ENCODE measurements around the gene PARK7. TPM values are rescaled to one million over a fixed set of nuclear protein-coding genes. Genes with fewer than 3 reads are reported as not detected.
"Not testable (repeated sequence)": the region's sequence is repeated elsewhere in the genome, so short reads cannot be mapped to it uniquely, and the experiment has no call there.

The PARK7 gene
- total RNA-seq, 1 donor from 2014 or later: 429 TPM

- Mint-ChIP-seq H3K27ac (peak overlapping the region; percentile 95), H3K4me3 (peak overlapping the region; percentile 89), H3K36me3 (ENCODE audit: low read depth) (peaks cover 3% of the 10 kb centered on the region), H3K4me1 (ENCODE audit: low read depth) (peaks cover 41% of the 10 kb centered on the region), H3K27me3 (ENCODE audit: insufficient read depth) (peaks cover 2% of the 10 kb centered on the region), H3K9me3 (no peaks in the 10 kb centered on the region)
- intact Hi-C loops (cut with micrococcal nuclease): no loop called here
- DNase-seq (ENCODE audit: low spot score): no peak
Measured at GRCh38 chr1:7954683-7955082, 6.8 kb upstream of the PARK7 start.

DNA sequence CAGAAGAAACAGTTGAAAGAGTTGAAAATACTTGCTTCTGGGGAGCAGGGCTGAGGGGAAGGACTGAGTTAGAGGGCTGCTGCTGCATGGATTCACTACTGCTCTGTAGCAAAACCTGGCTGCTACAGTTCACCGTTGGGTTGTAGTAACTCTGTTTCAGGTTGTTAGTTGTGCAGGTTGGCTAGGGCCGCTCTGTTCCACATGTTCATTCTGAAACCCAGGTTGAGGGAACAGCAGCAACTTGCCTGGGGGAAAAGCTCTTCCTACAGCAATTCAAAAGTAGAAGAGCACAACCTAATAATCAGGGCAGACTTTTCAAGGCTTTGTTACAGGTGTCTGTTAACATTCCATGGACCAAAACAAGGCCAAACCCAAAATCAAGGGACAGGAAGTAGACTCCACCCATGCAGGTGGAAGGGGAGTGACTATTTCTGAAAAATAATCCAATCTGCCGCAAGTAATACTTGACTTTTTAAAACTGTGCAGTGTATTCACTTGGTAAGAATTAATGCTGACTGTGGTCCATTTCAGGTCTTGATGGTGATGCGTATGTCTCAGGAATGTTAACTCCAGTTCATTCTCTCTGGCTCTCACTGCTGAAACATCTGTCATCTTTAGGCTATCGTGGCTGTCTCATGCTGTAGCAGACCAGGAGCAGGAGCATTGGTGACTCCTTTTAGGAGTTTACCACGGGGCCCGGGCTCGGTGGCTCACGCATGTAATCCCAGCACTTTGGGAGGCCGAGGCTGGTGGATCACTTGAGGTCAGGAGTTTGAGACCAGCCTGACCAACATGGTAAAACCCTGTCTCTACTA lies 5.1 kb upstream of the PARK7 start:
- Mint-ChIP-seq H3K4me1 (ENCODE audit: low read depth) (peaks cover 39% of the 10 kb centered on the region), H3K27ac (peak overlapping the region; percentile 3), H3K36me3 (ENCODE audit: low read depth) (peaks cover 4% of the 10 kb centered on the region), H3K4me3 (peak overlapping the region; percentile 15), H3K27me3 (ENCODE audit: insufficient read depth) (peaks cover 4% of the 10 kb centered on the region), H3K9me3 (no peaks in the 10 kb centered on the region)
- intact Hi-C loops (cut with micrococcal nuclease): no loop called here
- no peak for DNase-seq (ENCODE audit: low spot score)

DNA sequence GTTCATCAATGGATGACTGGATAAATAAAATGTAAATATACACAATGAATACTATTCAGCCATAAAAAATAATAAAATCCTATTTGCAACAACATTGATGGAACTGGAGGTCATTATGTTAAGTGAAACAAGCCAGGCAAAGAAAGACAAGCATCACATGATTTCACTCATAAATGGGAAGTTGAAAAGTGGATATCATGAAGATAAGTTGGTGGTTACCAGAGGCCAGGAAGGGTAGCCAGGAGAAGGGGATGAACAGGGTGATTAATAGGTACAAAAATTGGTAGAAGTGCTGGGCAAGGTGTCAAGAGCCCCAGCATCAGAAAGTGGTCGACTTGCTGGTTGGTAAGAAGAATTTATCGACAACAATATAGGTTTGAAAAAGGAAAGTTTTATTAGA lies 1.3 kb upstream of the PARK7 start:
- peaks cover 28% of the 10 kb centered on the region for H3K36me3 Mint-ChIP-seq (ENCODE audit: low read depth)
- H3K4me1 Mint-ChIP-seq (ENCODE audit: low read depth): peaks cover 63% of the 10 kb centered on the region
- DNase-seq (ENCODE audit: low spot score): no peak
- H3K9me3 Mint-ChIP-seq: no peaks in the 10 kb centered on the region
- peak overlapping the region; percentile 80 for H3K27ac Mint-ChIP-seq
- intact Hi-C loops (cut with micrococcal nuclease): loop anchor here (2.0 to 5.0 kb wide), 2 partner anchors 57 to 857 kb away; partner anchors contain the start of gene RERE
- peaks cover 2% of the 10 kb centered on the region for H3K27me3 Mint-ChIP-seq (ENCODE audit: insufficient read depth)
- peak overlapping the region; percentile 97 for H3K4me3 Mint-ChIP-seq

GRCh38 chr1:7960867-7961215 lies 670 bp upstream of the PARK7 start:
- Mint-ChIP-seq H3K9me3 (no peaks in the 10 kb centered on the region), H3K4me1 (ENCODE audit: low read depth) (peaks cover 61% of the 10 kb centered on the region)
- intact Hi-C loops (cut with micrococcal nuclease): loop anchor here (1.0 to 5.0 kb wide), 6 partner anchors 10 to 856 kb away; partner anchors contain the start of genes RERE and TNFRSF9

DNA sequence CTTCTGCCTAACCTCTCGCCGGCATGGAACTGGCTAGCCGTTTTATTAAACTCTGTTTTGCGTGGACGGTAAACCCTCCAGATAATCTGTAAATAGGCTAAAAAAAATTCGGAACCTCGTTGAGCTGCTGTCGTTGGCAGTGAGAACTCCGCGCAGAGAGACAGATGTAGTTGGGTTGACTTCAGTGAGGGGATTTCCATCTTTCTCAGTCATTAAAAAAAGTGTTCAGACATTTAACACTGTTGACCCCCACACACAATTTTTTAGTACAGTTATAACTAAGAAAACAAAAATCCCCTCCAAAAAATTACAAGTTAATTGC lies 464 bp downstream of the PARK7 start:
- peaks cover 40% of the 10 kb centered on the region for H3K36me3 Mint-ChIP-seq (ENCODE audit: low read depth)
- no peak for DNase-seq (ENCODE audit: low spot score)
- H3K27ac Mint-ChIP-seq: peak overlapping the region; percentile 98
- H3K4me3 Mint-ChIP-seq: peak overlapping the region; percentile 97
- H3K27me3 Mint-ChIP-seq (ENCODE audit: insufficient read depth): peaks cover 2% of the 10 kb centered on the region
- H3K4me1 Mint-ChIP-seq (ENCODE audit: low read depth): peaks cover 62% of the 10 kb centered on the region
- intact Hi-C loops (cut with micrococcal nuclease): loop anchor here (5.0 kb wide), 1 partner anchor 855 kb away; the partner anchor contains the start of gene RERE
- no peaks in the 10 kb centered on the region for H3K9me3 Mint-ChIP-seq

More at GRCh38 chr1:7960867-7961215, 670 bp upstream of the PARK7 start:
- H3K4me3 Mint-ChIP-seq: peak overlapping the region; percentile 97
- H3K27me3 Mint-ChIP-seq (ENCODE audit: insufficient read depth): peaks cover 2% of the 10 kb centered on the region
- peak overlapping the region; percentile 98 for H3K27ac Mint-ChIP-seq
- peaks cover 33% of the 10 kb centered on the region for H3K36me3 Mint-ChIP-seq (ENCODE audit: low read depth)
- no peak for DNase-seq (ENCODE audit: low spot score)

DNA sequence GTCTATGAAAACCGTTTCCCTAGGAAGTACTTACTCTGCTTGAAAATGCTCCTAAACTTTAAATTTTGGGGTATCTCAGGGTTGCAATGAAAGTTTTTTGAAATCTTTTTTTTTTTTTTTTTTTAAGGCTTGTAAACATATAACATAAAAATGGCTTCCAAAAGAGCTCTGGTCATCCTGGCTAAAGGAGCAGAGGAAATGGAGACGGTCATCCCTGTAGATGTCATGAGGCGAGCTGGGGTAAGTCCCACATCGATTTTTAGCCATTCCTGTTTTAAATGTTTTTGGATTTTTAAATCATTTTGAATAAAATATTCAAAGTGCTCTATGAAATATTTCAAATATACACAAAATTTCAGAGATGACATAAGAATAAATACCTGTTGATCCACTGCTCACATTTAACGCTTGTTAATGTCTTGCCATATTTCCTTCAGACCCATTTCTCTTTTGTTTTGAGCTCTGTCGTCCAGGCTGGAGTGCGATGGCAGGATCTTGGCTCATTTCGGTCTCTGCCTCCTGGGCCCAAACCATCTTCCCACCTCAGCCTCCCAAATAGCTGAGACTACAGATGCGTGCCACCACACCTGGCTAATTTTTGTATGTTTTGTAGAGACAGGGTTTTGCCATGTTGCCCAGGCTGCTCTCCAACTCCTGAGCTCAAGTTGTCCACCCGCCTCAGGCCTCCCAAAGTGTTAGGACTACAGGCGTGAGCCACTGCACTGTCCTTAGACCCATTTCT lies 1.3 kb downstream of the PARK7 start:
- Mint-ChIP-seq H3K27ac (peak overlapping the region; percentile 98), H3K9me3 (no peaks in the 10 kb centered on the region), H3K4me3 (peak overlapping the region; percentile 97), H3K4me1 (ENCODE audit: low read depth) (peaks cover 65% of the 10 kb centered on the region), H3K27me3 (ENCODE audit: insufficient read depth) (peaks cover 2% of the 10 kb centered on the region), H3K36me3 (ENCODE audit: low read depth) (peaks cover 40% of the 10 kb centered on the region)
- intact Hi-C loops (cut with micrococcal nuclease): loop anchor here (5.0 kb wide), 1 partner anchor 854 kb away; the partner anchor contains the start of gene RERE
- DNase-seq (ENCODE audit: low spot score): no peak

GRCh38 chr1:7963378-7963730 lies 1.8 kb downstream of the PARK7 start:
- H3K27ac Mint-ChIP-seq: peak overlapping the region; percentile 58
- peaks cover 65% of the 10 kb centered on the region for H3K4me1 Mint-ChIP-seq (ENCODE audit: low read depth)
- H3K4me3 Mint-ChIP-seq: peak overlapping the region; percentile 97
- not testable (repeated sequence) for H3K9me3 Mint-ChIP-seq; DNase-seq (ENCODE audit: low spot score); H3K27me3 Mint-ChIP-seq (ENCODE audit: insufficient read depth)
- peaks cover 40% of the 10 kb centered on the region for H3K36me3 Mint-ChIP-seq (ENCODE audit: low read depth)
- intact Hi-C loops (cut with micrococcal nuclease): loop anchor here (5.0 kb wide), 1 partner anchor 854 kb away; the partner anchor contains the start of gene RERE

DNA sequence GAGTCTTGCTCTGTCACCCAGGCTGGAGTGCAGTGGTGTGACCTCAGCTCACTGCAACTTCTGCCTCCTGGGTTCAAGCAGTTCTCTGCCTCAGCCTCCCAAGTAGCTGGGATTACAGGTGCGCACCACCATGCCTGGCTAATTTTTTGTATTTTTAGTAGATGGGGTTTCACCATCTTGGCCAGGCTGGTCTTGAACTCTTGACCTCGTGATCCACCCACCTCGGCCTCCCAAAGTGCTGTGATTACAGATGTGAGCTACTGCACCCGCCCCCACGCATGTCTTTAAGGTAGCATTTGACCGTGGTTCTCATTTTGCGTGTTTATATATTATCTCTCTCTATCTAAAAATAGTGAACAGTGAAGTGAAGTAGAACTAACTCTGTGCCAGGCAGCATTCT lies 2.3 kb downstream of the PARK7 start:
- not testable (repeated sequence) for H3K9me3 Mint-ChIP-seq; H3K27me3 Mint-ChIP-seq (ENCODE audit: insufficient read depth); DNase-seq (ENCODE audit: low spot score)
- intact Hi-C loops (cut with micrococcal nuclease): loop anchor here (5.0 kb wide), 1 partner anchor 853 kb away; the partner anchor contains the start of gene RERE
- Mint-ChIP-seq H3K36me3 (ENCODE audit: low read depth) (peaks cover 42% of the 10 kb centered on the region), H3K27ac (peak overlapping the region; percentile 61), H3K4me3 (peak overlapping the region; percentile 97), H3K4me1 (ENCODE audit: low read depth) (peaks cover 65% of the 10 kb centered on the region)

DNA sequence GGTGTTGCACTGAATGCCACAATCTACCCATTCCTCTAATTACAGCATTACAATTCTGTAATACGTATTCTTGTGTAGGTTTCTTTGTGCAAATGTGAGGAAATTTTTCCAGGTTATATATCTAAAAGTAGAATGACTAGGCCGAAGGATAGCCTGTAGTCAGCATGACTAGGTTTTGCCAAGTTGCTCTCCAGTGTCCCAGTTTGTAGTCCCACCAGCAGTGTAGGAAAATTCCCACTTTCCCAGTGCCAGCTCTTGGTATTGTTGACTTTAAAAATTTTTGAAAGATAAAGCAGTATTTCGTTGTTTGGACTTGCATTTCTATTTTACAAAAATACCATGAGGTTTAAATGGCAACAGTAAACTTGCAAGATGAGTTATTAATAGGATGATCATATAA lies 3.0 kb downstream of the PARK7 start:
- intact Hi-C loops (cut with micrococcal nuclease): loop anchor here (5.0 kb wide), 1 partner anchor 853 kb away; the partner anchor contains the start of gene RERE
- no peak for DNase-seq (ENCODE audit: low spot score)
- H3K36me3 Mint-ChIP-seq (ENCODE audit: low read depth): peaks cover 47% of the 10 kb centered on the region
- peak overlapping the region; percentile 97 for H3K4me3 Mint-ChIP-seq
- H3K9me3 Mint-ChIP-seq: no peaks in the 10 kb centered on the region
- H3K4me1 Mint-ChIP-seq (ENCODE audit: low read depth): peaks cover 59% of the 10 kb centered on the region
- H3K27me3 Mint-ChIP-seq (ENCODE audit: insufficient read depth): peaks cover 2% of the 10 kb centered on the region
- H3K27ac Mint-ChIP-seq: no peak overlapping the region

DNA sequence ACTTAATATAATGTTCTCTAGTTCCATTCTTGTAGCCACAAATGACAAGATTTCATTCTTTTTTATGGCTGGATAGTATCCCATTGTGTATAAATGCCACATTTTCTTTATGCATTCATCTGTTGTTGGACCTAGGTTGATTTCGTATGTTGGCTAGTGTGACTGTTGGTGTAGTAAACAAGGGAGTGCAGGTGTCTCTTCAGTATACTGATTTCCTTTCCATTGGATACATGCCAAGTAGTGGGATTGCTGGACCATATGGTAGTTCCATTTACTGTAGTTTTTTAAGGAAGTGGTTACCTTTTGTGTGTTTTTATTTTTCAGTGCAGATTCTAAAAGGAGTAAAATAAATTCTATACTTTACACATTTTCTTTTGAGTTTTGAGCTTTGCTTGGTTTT lies 5.7 kb downstream of the PARK7 start:
- peaks cover 63% of the 10 kb centered on the region for H3K36me3 Mint-ChIP-seq (ENCODE audit: low read depth)
- H3K4me3 Mint-ChIP-seq: peak overlapping the region; percentile 13
- no peaks in the 10 kb centered on the region for H3K27me3 Mint-ChIP-seq (ENCODE audit: insufficient read depth)
- no peak for DNase-seq (ENCODE audit: low spot score)
- intact Hi-C loops (cut with micrococcal nuclease): no loop called here
- H3K4me1 Mint-ChIP-seq (ENCODE audit: low read depth): peaks cover 49% of the 10 kb centered on the region
- no peaks in the 10 kb centered on the region for H3K9me3 Mint-ChIP-seq
- no peak overlapping the region for H3K27ac Mint-ChIP-seq

DNA sequence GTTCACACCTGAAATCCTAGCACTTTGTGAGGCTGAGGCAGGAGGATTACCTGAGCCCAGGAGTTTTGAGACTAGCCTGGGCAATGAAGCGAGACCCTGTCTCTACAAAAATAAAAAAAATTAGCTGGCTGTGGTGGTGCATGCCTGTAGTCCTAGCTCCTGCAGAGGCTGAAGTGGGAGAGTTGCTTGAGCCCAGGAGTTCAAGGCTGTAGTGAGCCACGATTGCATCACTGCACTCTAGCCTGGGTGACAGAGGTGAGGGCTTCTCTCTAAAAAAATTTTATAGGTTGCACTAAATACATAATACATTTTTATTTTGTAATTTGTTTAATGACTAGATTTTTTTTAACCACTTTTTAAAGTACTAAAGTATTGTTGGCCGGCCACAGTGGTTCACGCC lies 6.1 kb downstream of the PARK7 start:
- no peak for DNase-seq (ENCODE audit: low spot score)
- H3K27me3 Mint-ChIP-seq (ENCODE audit: insufficient read depth): no peaks in the 10 kb centered on the region
- H3K4me1 Mint-ChIP-seq (ENCODE audit: low read depth): peaks cover 44% of the 10 kb centered on the region
- H3K27ac Mint-ChIP-seq: no peak overlapping the region
- peaks cover 66% of the 10 kb centered on the region for H3K36me3 Mint-ChIP-seq (ENCODE audit: low read depth)
- H3K9me3 Mint-ChIP-seq: no peaks in the 10 kb centered on the region
- no peak overlapping the region for H3K4me3 Mint-ChIP-seq
- intact Hi-C loops (cut with micrococcal nuclease): loop anchor here (2.0 kb wide), 1 partner anchor 15 kb away; no protein-coding TSS in a partner anchor

DNA sequence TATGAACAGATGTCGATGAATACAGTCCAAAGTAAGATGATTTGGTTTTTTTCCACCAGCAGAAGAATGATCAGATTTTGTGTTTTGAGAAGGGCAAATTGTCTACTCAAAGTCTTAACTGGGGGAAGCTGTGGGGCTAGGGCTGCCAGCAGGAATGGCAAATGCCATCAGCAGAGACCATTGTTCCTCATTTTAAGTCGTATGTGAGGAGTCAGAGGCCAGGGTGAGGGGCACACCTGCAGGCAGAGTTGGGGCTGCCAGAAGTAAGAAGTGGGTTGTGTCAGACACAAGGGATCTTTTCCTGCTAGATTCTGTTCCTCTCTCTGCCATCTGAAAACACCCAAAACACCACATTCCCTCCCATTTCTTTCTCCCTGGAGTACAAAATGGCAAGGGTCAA lies 8.7 kb downstream of the PARK7 start:
- Mint-ChIP-seq H3K36me3 (ENCODE audit: low read depth) (peaks cover 52% of the 10 kb centered on the region), H3K9me3 (no peaks in the 10 kb centered on the region), H3K27ac (no peak overlapping the region), H3K27me3 (ENCODE audit: insufficient read depth) (no peaks in the 10 kb centered on the region), H3K4me3 (no peak overlapping the region), H3K4me1 (ENCODE audit: low read depth) (peaks cover 20% of the 10 kb centered on the region)
- DNase-seq (ENCODE audit: low spot score): no peak
- intact Hi-C loops (cut with micrococcal nuclease): no loop called here

GRCh38 chr1:7971024-7971423 lies 9.5 kb downstream of the PARK7 start:
- DNase-seq (ENCODE audit: low spot score): no peak
- Mint-ChIP-seq H3K9me3 (no peaks in the 10 kb centered on the region), H3K36me3 (ENCODE audit: low read depth) (peaks cover 50% of the 10 kb centered on the region), H3K27me3 (ENCODE audit: insufficient read depth) (no peaks in the 10 kb centered on the region), H3K4me3 (no peak overlapping the region), H3K27ac (no peak overlapping the region), H3K4me1 (ENCODE audit: low read depth) (peaks cover 17% of the 10 kb centered on the region)
- intact Hi-C loops (cut with micrococcal nuclease): no loop called here
